Osteocyte (in vitro differentiated cells): ENCODE data around the gene CTIF. TPM values are rescaled to one million over a fixed set of nuclear protein-coding genes. Genes with fewer than 3 reads are reported as not detected.

Source experiments
- DNase-seq: peaks from one replicate; pipeline ENCODE4 v3.0.0; 2021; ENCODE audit warnings: mixed read lengths; ENCODE audit not compliant: unreplicated experiment; ENCODE audit errors: extremely low spot score
- H3K27ac Mint-ChIP-seq: one replicate; pipeline ENCODE4 v1.8.0; 2021; ENCODE audit warnings: mild to moderate bottlenecking, mixed read lengths; ENCODE audit not compliant: unreplicated experiment
- H3K27me3 Mint-ChIP-seq: one replicate; pipeline ENCODE4 v1.8.0; 2021; ENCODE audit warnings: mixed read lengths; ENCODE audit not compliant: unreplicated experiment
- H3K36me3 Mint-ChIP-seq: one replicate; pipeline ENCODE4 v1.8.0; 2021; ENCODE audit warnings: mixed read lengths; ENCODE audit not compliant: unreplicated experiment
- H3K4me1 Mint-ChIP-seq: one replicate; pipeline ENCODE4 v1.8.0; 2021; ENCODE audit warnings: mixed read lengths; ENCODE audit not compliant: unreplicated experiment
- H3K4me3 Mint-ChIP-seq: one replicate; pipeline ENCODE4 v1.8.0; 2021; ENCODE audit warnings: mild to moderate bottlenecking, moderate library complexity, mixed read lengths; ENCODE audit not compliant: unreplicated experiment
- H3K9me3 Mint-ChIP-seq: one replicate; pipeline ENCODE4 v1.8.0; 2021; ENCODE audit warnings: mixed read lengths; ENCODE audit not compliant: unreplicated experiment
- total RNA-seq: library from RNA; stranded (reverse); gene quantifications from 2 replicates; pipeline ENCODE4 v1.2.1, GENCODE V29; 2021
- TF ChIP-seq, protein P1 (sequence below): fragments of 200-600 bp; sonication (generic); IDR thresholded peaks from 2 replicates; pipeline ENCODE4 v1.5.0; 2021; ENCODE audit warnings: antibody characterized with exemption, mild to moderate bottlenecking, moderate library complexity

Gene CTIF
- total RNA-seq, 1 donor from 2014 or later, result 172 TPM

DNA sequence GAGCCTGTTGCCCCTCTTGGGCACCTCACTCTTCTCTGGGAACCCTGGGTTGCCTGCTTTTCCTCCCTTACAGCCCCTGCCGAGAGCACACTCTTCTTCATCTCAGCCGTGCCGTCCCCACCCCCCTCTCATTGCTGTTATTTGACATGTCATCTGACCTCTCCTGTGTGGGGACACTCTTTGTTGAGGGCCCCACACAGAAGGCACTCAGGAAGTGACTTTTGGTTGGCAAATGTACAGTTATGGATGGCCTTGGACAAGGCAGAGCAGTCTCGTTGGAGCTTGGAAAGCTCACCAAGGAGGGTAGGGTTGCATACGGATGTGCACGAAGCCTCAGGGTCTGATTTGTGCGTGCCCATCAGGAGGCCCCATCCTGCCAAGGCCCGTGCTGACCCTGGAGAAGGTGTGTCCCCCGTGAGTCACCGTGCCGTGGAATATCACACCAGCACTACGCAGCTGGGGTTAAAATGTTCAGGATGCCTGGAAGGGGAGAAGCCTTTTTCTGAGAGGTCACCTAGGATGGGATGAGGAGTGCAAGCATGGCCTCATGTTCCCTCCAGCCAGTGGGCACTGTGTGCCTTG, 93.9 kb downstream of the CTIF start:
- H3K9me3 Mint-ChIP-seq, result no peaks in the 10 kb centered on the region
- H3K27ac Mint-ChIP-seq, result no peak overlapping the region
- peaks cover 25% of the 10 kb centered on the region for H3K36me3 Mint-ChIP-seq
- no peak for DNase-seq
- TF ChIP-seq, protein P1, sequence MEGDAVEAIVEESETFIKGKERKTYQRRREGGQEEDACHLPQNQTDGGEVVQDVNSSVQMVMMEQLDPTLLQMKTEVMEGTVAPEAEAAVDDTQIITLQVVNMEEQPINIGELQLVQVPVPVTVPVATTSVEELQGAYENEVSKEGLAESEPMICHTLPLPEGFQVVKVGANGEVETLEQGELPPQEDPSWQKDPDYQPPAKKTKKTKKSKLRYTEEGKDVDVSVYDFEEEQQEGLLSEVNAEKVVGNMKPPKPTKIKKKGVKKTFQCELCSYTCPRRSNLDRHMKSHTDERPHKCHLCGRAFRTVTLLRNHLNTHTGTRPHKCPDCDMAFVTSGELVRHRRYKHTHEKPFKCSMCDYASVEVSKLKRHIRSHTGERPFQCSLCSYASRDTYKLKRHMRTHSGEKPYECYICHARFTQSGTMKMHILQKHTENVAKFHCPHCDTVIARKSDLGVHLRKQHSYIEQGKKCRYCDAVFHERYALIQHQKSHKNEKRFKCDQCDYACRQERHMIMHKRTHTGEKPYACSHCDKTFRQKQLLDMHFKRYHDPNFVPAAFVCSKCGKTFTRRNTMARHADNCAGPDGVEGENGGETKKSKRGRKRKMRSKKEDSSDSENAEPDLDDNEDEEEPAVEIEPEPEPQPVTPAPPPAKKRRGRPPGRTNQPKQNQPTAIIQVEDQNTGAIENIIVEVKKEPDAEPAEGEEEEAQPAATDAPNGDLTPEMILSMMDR, result no peak
- no peaks in the 10 kb centered on the region for H3K27me3 Mint-ChIP-seq
- no peak overlapping the region for H3K4me3 Mint-ChIP-seq
- H3K4me1 Mint-ChIP-seq, result peaks cover 53% of the 10 kb centered on the region

DNA sequence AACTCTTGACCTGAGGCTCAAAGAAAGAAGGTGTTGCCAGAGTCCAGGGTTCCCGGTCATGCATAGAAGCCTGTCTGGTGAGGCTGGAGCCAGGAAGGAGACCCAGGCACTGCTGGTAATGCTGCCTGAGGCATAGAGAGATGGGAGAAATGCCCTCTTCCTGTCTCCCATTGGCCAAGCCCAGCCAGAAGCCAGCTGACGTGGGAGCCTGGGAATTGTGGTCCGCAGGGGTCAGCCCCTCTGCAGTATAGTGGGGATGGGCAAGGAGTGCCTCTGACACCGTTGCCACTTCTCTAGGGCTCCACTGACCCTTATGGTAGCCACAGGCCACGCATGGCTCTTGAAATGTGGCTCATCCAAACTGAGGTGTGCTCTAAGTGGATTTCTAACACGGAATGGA, 95.7 kb downstream of the CTIF start:
- Mint-ChIP-seq H3K4me3 (no peak overlapping the region), H3K27ac (no peak overlapping the region), H3K27me3 (no peaks in the 10 kb centered on the region), H3K9me3 (no peaks in the 10 kb centered on the region), H3K4me1 (peaks cover 43% of the 10 kb centered on the region), H3K36me3 (peaks cover 32% of the 10 kb centered on the region)
- TF ChIP-seq, protein P1, result no peak
- no peak for DNase-seq

DNA sequence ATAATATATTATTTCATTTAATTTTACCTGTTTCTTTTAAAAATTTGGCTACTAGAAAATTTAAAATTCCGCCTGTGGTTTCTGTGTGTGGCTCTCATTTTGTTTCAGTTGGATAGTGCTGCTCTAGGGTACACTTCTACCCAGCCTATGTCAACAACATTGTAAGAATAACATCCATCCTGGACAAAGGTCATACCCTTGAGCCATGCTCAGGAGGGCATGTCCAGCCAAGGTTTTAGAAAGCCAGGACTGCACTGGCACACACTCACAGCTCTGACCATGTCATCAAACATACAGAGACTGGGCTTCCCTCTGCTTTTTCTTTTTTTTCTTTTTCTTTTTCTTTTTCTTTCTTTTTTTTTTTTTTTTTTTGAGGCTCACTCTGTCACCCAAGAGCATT, 96.1 kb downstream of the CTIF start:
- H3K27ac Mint-ChIP-seq, result no peak overlapping the region
- peaks cover 32% of the 10 kb centered on the region for H3K36me3 Mint-ChIP-seq
- no peak for DNase-seq
- H3K4me3 Mint-ChIP-seq, result no peak overlapping the region
- H3K9me3 Mint-ChIP-seq, result no peaks in the 10 kb centered on the region
- TF ChIP-seq, protein P1, result no peak
- H3K27me3 Mint-ChIP-seq, result no peaks in the 10 kb centered on the region
- peaks cover 39% of the 10 kb centered on the region for H3K4me1 Mint-ChIP-seq

DNA sequence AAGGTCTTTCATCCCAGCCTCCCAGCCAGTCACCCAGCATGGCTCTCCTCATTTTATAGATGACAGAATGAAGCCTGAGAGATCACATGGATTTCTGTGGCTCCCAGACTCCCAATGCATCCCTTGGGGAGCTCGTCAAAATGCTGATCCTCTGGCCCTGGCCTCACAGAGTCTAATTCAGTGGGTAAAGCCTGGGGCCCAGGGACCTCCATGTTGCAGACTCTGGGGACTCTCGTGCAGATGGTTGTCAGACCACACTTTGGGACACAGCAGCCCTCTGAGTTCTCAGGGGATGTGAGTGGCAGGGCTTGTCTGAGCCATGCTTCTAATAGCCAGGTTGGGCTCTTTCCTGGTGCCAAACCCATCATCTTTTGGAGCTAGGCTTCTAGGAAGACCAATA, 97.0 kb downstream of the CTIF start:
- no peaks in the 10 kb centered on the region for H3K27me3 Mint-ChIP-seq
- no peak for DNase-seq

DNA sequence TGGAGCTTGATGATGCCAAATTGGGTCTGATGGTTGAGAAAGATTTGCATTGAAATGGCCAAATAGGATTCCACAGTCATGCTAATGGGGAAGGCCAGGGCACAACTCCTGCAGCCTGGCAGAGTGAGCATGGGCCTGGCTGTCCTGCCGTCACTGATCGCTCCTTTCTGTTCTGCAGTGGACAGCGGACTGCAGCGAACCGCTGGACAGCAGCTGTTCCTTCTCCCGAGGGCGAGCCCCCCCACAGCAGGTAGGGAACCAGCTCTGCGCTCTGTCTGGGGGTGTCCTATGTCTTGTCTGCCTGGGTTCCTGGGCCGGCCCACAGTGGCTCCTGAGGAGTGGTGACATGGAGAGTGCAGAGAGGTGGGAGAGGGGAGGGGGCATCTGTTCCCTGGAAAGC, 97.6 kb downstream of the CTIF start:
- no peak for DNase-seq
- no peak overlapping the region for H3K4me3 Mint-ChIP-seq
- H3K27me3 Mint-ChIP-seq, result no peaks in the 10 kb centered on the region
- H3K27ac Mint-ChIP-seq, result no peak overlapping the region
- H3K9me3 Mint-ChIP-seq, result no peaks in the 10 kb centered on the region
- TF ChIP-seq, protein P1, result no peak
- H3K36me3 Mint-ChIP-seq, result peaks cover 37% of the 10 kb centered on the region
- peaks cover 42% of the 10 kb centered on the region for H3K4me1 Mint-ChIP-seq

More for the DNA sequence above, 97.0 kb downstream of the CTIF start:
- Mint-ChIP-seq H3K4me3 (no peak overlapping the region), H3K4me1 (peaks cover 43% of the 10 kb centered on the region), H3K27ac (no peak overlapping the region), H3K9me3 (no peaks in the 10 kb centered on the region), H3K36me3 (peaks cover 37% of the 10 kb centered on the region)
- TF ChIP-seq, protein P1, result no peak
